Ishikawa (cell line): ENCODE data around the gene LILRB4.

ENCODE experiments used
- CREB1 ChIP-seq: IDR thresholded peaks from 2 replicates; pipeline ENCODE4 v1.6.1; 2012; ENCODE audit warnings: low read depth
- EGR1 ChIP-seq: IDR thresholded peaks from 2 replicates; pipeline ENCODE4 v1.6.1; 2012
- EP300 ChIP-seq: IDR thresholded peaks from 2 replicates; pipeline ENCODE4 v1.6.1; 2012; ENCODE audit warnings: borderline replicate concordance
- FOXM1 ChIP-seq: IDR thresholded peaks from 2 replicates; pipeline ENCODE4 v1.6.1; 2012; ENCODE audit warnings: low read depth, borderline replicate concordance
- MAX ChIP-seq: IDR thresholded peaks from 2 replicates; pipeline ENCODE4 v1.6.1; 2012
- NFIC ChIP-seq: IDR thresholded peaks from 2 replicates; pipeline ENCODE4 v1.6.1; 2012
- RAD21 ChIP-seq: IDR thresholded peaks from 2 replicates; pipeline ENCODE4 v1.6.1; 2012; ENCODE audit warnings: low read depth
- REST ChIP-seq: IDR thresholded peaks from 2 replicates; pipeline ENCODE4 v1.6.1; 2012; ENCODE audit warnings: low read depth, mild to moderate bottlenecking
- TCF12 ChIP-seq: IDR thresholded peaks from 2 replicates; pipeline ENCODE4 v1.6.1; 2012; ENCODE audit warnings: low read depth
- TEAD4 ChIP-seq: IDR thresholded peaks from 2 replicates; pipeline ENCODE4 v1.6.1; 2012
- USF1 ChIP-seq: IDR thresholded peaks from 2 replicates; pipeline ENCODE4 v1.6.1; 2012
- YY1 ChIP-seq: IDR thresholded peaks from 2 replicates; pipeline ENCODE4 v1.6.1; 2012; ENCODE audit warnings: low read depth
- ZBTB7A ChIP-seq: IDR thresholded peaks from 2 replicates; pipeline ENCODE4 v1.6.1; 2012; ENCODE audit warnings: low read depth

- no peak for TF ChIP-seq USF1
- TF ChIP-seq ZBTB7A, result no peak
- no peak for TF ChIP-seq TEAD4
- TF ChIP-seq MAX, result no peak
- TF ChIP-seq REST, result no peak
- no peak for TF ChIP-seq EP300
- TF ChIP-seq RAD21, result no peak
- no peak for TF ChIP-seq EGR1
- TF ChIP-seq TCF12, result no peak
- no peak for TF ChIP-seq CREB1
- no peak for TF ChIP-seq YY1
- TF ChIP-seq FOXM1, result no peak
- TF ChIP-seq NFIC, result no peak
Measured at GRCh38 chr19:54692298-54692615, 29.5 kb downstream of the LILRB4 start.
